Jurkat, Clone E6-1 (cell line): ENCODE measurements around the gene EPS8L1.

ENCODE experiments used
- DNase-seq: peaks from one replicate; pipeline ENCODE4 v3.0.0-alpha.2; 2011; ENCODE audit warnings: low read depth, low spot score
- H3K4me3 ChIP-seq: 2 replicates; pipeline ENCODE4 v1.5.1; 2011; ENCODE audit warnings: mild to moderate bottlenecking, low read length, control low read depth, moderate library complexity

EPS8L1 gene

GRCh38 chr19:55133639-55134444 lies 58.2 kb downstream of the EPS8L1 start:
- DNase-seq = no peak
- H3K4me3 ChIP-seq = no peak overlapping the region

GRCh38 chr19:55134736-55135135 lies 59.1 kb downstream of the EPS8L1 start:
- no peak overlapping the region; the same call in 1 of the 2 replicates for H3K4me3 ChIP-seq
- no peak for DNase-seq

GRCh38 chr19:55136399-55137102 lies 60.9 kb downstream of the EPS8L1 start:
- no peak overlapping the region for H3K4me3 ChIP-seq
- DNase-seq = no peak
